Mesothelial cell of epicardium (in vitro differentiated cells): ENCODE results near the gene CD81. TPM values are rescaled to one million over a fixed set of nuclear protein-coding genes. Genes with fewer than 3 reads are reported as not detected.

Experiments
- DNase-seq, 2 experiments: peaks; one replicate each; pipeline ENCODE4 v3.0.0; 2021; ENCODE audit warnings: low spot score in 2 of 2; ENCODE audit not compliant: unreplicated experiment in 2 of 2
- H3K27ac Mint-ChIP-seq: 2 replicates; pipeline ENCODE4 v1.8.0; 2021; ENCODE audit warnings: mixed read lengths
- H3K27me3 Mint-ChIP-seq: 2 replicates; pipeline ENCODE4 v1.8.0; 2021; ENCODE audit warnings: low read depth, mixed read lengths
- H3K36me3 Mint-ChIP-seq: 2 replicates; pipeline ENCODE4 v1.8.0; 2021; ENCODE audit warnings: mixed read lengths
- H3K4me1 Mint-ChIP-seq: 2 replicates; pipeline ENCODE4 v1.8.0; 2021; ENCODE audit warnings: mixed read lengths
- H3K4me3 Mint-ChIP-seq: 2 replicates; pipeline ENCODE4 v1.8.0; 2021; ENCODE audit warnings: mild to moderate bottlenecking, moderate library complexity, mixed read lengths
- H3K9me3 Mint-ChIP-seq: 2 replicates; pipeline ENCODE4 v1.8.0; 2021; ENCODE audit warnings: mixed read lengths
- CTCF ChIP-seq: fragments of 200-600 bp; sonication (generic); IDR thresholded peaks from one replicate; pipeline ENCODE4 v1.5.0; 2021; ENCODE audit warnings: antibody characterized with exemption; ENCODE audit not compliant: unreplicated experiment
- total RNA-seq: library from RNA; stranded (reverse); gene quantifications from 3 replicates; pipeline ENCODE4 v1.2.1, GENCODE V29; 2021

Gene CD81
- total RNA-seq, 1 donor from 2014 or later = 410 TPM

DNA sequence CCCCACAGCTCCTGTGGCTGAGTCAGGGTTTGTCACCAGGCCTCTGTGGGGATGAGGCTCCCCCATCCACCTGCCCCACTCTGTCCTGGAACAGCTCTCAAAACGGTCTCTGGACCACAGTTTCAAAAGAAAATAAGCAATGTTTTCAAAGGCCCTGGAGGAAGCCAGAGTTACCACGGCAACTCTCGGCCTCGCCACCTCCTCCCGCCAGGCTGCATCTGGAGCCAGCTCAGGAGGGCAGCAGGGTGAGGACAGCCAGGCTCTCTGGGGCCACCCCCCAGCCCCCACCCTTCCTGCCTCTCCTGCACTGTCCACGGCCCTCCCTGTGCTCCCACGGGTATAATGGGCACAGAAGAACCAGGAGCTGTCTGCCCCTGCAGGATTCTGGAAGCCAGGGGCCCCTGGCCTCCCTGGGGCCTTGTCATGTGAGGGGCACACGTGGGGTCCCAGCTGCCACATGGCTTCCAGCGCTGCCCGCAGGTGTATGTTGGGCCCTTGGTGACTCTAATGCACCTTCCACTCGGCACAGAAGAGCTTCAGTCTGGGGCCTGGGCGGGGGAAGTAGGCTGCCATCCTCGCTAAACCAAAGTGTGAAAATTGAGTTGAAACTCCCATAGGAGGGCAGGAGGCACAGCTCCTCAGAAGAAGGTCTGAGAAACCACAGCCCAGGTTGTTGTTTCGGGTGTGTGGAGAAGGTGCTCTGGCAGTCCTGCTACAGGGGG is 10.3 kb downstream of the CD81 start:
- no peak for DNase-seq
- Mint-ChIP-seq H3K9me3 (no peaks in the 10 kb centered on the region), H3K36me3 (no peaks in the 10 kb centered on the region), H3K4me1 (peaks cover 14% of the 10 kb centered on the region), H3K27ac (no peak overlapping the region), H3K27me3 (no peaks in the 10 kb centered on the region), H3K4me3 (no peak overlapping the region)
- no peak for TF ChIP-seq CTCF

- H3K27ac Mint-ChIP-seq = peak overlapping the region; percentile 75
- DNase-seq = no peak
- H3K27me3 Mint-ChIP-seq = no peaks in the 10 kb centered on the region
- no peak overlapping the region for H3K4me3 Mint-ChIP-seq
- TF ChIP-seq CTCF = no peak
- no peaks in the 10 kb centered on the region for H3K9me3 Mint-ChIP-seq
- peaks cover 11% of the 10 kb centered on the region for H3K4me1 Mint-ChIP-seq
- no peaks in the 10 kb centered on the region for H3K36me3 Mint-ChIP-seq
These were observed 11.6 kb downstream of the CD81 start for GRCh38 chr11:2388431-2389376.

DNA sequence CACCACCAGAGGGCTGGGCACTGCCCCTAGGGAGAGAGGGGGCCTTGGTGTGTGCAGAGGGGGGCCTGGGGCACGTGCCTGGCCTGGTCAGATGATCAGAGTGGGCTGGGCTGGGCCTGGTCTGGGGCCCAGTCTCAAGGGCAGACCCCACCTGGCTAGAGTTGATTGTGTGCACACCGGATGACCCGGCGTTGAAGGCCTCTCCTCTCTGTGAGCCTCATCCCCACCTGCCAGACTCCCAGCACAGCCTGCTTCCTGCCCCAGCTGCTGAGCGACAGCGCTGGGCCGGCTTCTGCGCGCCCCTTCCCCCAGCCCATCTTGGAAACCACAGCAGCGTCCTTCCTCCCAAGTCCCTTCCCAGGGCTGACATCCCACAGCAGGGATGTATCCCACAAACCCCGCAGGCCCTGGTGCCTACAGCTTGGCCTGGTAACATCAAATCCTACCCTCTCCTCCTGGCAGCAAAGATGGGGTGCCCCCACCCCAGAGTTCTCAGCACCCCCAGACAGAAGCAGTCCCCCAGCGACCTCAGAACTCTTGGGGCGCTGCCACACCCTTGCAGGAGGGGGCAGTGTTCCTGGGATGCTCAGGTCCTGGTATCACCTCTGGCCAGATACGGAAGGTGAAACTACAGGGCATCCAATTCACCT is 12.4 kb downstream of the CD81 start:
- Mint-ChIP-seq H3K27ac (peak overlapping the region; percentile 75), H3K36me3 (no peaks in the 10 kb centered on the region), H3K9me3 (no peaks in the 10 kb centered on the region), H3K4me3 (no peak overlapping the region), H3K27me3 (no peaks in the 10 kb centered on the region), H3K4me1 (peaks cover 11% of the 10 kb centered on the region)
- TF ChIP-seq CTCF = no peak
- no peak for DNase-seq

DNA sequence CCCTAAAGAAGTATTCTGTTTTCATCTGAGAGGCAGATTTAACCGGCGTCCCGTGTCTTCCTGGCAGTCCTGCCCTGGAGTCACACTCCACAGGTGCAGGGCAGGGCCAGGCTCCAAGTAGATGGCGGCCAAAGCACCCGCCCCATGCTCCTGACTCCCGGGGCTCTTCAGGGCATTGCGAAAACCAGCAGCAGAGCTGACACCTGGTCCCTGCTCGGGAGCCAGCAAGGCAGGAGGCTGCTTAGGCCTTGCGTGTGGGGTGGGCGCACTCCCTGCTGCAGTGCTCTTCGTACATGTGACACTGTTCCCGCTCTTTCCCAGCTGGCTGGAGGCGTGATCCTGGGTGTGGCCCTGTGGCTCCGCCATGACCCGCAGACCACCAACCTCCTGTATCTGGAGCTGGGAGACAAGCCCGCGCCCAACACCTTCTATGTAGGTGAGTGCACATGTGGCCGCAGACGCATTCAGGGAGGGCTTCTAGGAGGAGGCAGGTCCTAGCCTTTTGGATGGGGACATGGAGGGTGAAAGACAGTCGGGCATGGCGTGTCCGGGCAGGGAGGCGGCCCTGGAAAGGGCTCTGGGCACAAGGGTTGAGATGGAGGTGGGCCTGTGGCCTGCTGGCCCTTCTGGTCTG is 13.1 kb downstream of the CD81 start:
- H3K4me1 Mint-ChIP-seq = peaks cover 11% of the 10 kb centered on the region

More for the DNA sequence above, 13.1 kb downstream of the CD81 start:
- Mint-ChIP-seq H3K36me3 (no peaks in the 10 kb centered on the region), H3K9me3 (no peaks in the 10 kb centered on the region), H3K27me3 (no peaks in the 10 kb centered on the region), H3K4me3 (no peak overlapping the region), H3K27ac (peak overlapping the region; percentile 75)
- TF ChIP-seq CTCF = no peak
- no peak for DNase-seq
